PC-9 (cell line): Measurements from ENCODE around the gene SCGB3A1. TPM values are rescaled to one million over a fixed set of nuclear protein-coding genes. Genes with fewer than 3 reads are reported as not detected.

Experiments used
- BruUV-seq: library from RNA; stranded (reverse); fragments of 400-500 nt; replicated peaks from 2 replicates; lab custom pipeline; 2021; lab: Mats Ljungman, UMichigan
- CTCF ChIA-PET: fragments of 300-600 bp; sonication (Branson Sonifier 250); formaldehyde crosslinking; loops from one replicate; lab custom pipeline; 2022; ENCODE audit warnings: antibody characterized with exemption; lab: Charles Lee
- POLR2A ChIA-PET: fragments of 300-600 bp; sonication (Branson Sonifier 250); formaldehyde crosslinking; loops from one replicate; lab custom pipeline; 2022; ENCODE audit warnings: antibody characterized with exemption; ENCODE audit not compliant: unreplicated experiment; lab: Charles Lee
- DNase-seq, 2 experiments: peaks; one replicate each; pipeline versions ENCODE4 v3.0.0 to v3.0.0-alpha.2; 2015 to 2022; ENCODE audit warnings: mixed read lengths in 1 of 2
- H2AFZ ChIP-seq: fragments of 200-600 bp; sonication (generic); 2 replicates; pipeline ENCODE4 v1.8.1; 2017; ENCODE audit warnings: antibody characterized with exemption
- H3F3A ChIP-seq: fragments of 200-600 bp; sonication (generic); 2 replicates; pipeline ENCODE4 v1.8.1; 2017; ENCODE audit warnings: antibody characterized with exemption, mild to moderate bottlenecking, low read depth; ENCODE audit not compliant: insufficient read depth
- H3K27ac ChIP-seq: fragments of 200-600 bp; sonication (generic); 2 replicates; pipeline ENCODE4 v1.6.1; 2016; ENCODE audit warnings: mixed run types
- H3K27me3 ChIP-seq: fragments of 200-600 bp; sonication (generic); 2 replicates; pipeline ENCODE4 v1.6.1; 2016; ENCODE audit warnings: low read depth, mixed run types; ENCODE audit not compliant: insufficient read depth
- H3K36me3 ChIP-seq: fragments of 200-600 bp; sonication (generic); 2 replicates; pipeline ENCODE4 v1.6.1; 2016; ENCODE audit warnings: low read depth, mixed run types
- H3K4me1 ChIP-seq: fragments of 200-600 bp; sonication (generic); replicated peaks from 2 replicates; pipeline ENCODE4 v1.6.1; 2016; ENCODE audit warnings: mixed run types; ENCODE audit not compliant: insufficient read depth
- H3K4me2 ChIP-seq: fragments of 200-600 bp; sonication (generic); 2 replicates; pipeline ENCODE4 v1.6.1; 2017; ENCODE audit warnings: mixed run types
- H3K4me3 ChIP-seq: fragments of 200-600 bp; sonication (generic); 2 replicates; pipeline ENCODE4 v1.6.1; 2016; ENCODE audit warnings: mixed run types
- H3K79me2 ChIP-seq: fragments of 200-600 bp; sonication (generic); 2 replicates; pipeline ENCODE4 v1.6.1; 2017; ENCODE audit warnings: low read depth, mixed run types
- H3K9me2 ChIP-seq: fragments of 200-600 bp; sonication (generic); 2 replicates; pipeline ENCODE4 v1.8.1; 2017; ENCODE audit warnings: mild to moderate bottlenecking; ENCODE audit not compliant: insufficient read depth
- H3K9me3 ChIP-seq: fragments of 200-600 bp; sonication (generic); 2 replicates; pipeline ENCODE4 v1.8.1; 2016; ENCODE audit warnings: low read depth; ENCODE audit not compliant: insufficient read depth
- H4K20me1 ChIP-seq: fragments of 200-600 bp; sonication (generic); 2 replicates; pipeline ENCODE4 v1.8.1; 2017; ENCODE audit not compliant: insufficient read depth
- EZH2 ChIP-seq: fragments of 200-600 bp; sonication (generic); IDR thresholded peaks from 2 replicates; pipeline ENCODE4 v1.8.0; 2017; ENCODE audit warnings: antibody characterized with exemption, low read depth
- intact Hi-C: fragments of 100-400 bp; cut with micrococcal nuclease; formaldehyde crosslinking; loops from one replicate; pipeline ENCODE4 v1.10.0; 2022; ENCODE audit not compliant: unreplicated experiment
- total RNA-seq: library from RNA; stranded (reverse); gene quantifications from 2 replicates; pipeline ENCODE4 v1.2.3, GENCODE V29; 2021
- TF ChIP-seq, protein P1 (sequence below): fragments of 200-600 bp; sonication (generic); conservative IDR thresholded peaks from 2 replicates; pipeline ENCODE4 v1.6.1; 2017; ENCODE audit warnings: mixed run types, antibody characterized with exemption, mild to moderate bottlenecking, moderate library complexity

The SCGB3A1 gene
- total RNA-seq, 1 experiment from 2014 or later = not detected

DNA sequence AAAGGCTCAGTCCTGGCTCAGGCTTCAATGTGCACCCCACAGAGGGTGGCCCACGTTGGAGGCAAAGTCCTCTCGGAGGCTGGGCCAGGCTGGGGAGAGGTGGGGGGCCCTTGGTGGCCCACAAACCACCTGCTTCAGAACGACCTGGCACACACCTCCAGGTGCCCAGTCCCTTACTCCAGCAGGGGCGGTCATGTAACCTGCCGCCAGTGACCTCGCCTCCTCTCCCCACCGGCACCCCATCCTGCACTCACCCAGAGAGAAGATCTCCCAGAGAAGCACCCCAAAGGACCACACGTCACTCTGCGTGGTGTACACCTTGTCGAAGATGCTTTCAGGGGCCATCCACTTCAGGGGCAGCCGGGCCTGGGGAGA, 22.5 kb upstream of the SCGB3A1 start:
- Histone ChIP-seq H3K27me3 (peaks cover 51% of the 10 kb centered on the region), H2AFZ (no peak overlapping the region), H3F3A (no peaks in the 10 kb centered on the region), H3K9me2 (no peaks in the 10 kb centered on the region), H3K9me3 (no peaks in the 10 kb centered on the region), H3K4me3 (no peak overlapping the region), H3K79me2 (no peaks in the 10 kb centered on the region), H3K4me1 (no peaks in the 10 kb centered on the region), H3K4me2 (no peak overlapping the region), H3K27ac (no peak overlapping the region), H4K20me1 (no peaks in the 10 kb centered on the region), H3K36me3 (no peaks in the 10 kb centered on the region)
- intact Hi-C loops = no loop called here
- TF ChIP-seq, protein P1, sequence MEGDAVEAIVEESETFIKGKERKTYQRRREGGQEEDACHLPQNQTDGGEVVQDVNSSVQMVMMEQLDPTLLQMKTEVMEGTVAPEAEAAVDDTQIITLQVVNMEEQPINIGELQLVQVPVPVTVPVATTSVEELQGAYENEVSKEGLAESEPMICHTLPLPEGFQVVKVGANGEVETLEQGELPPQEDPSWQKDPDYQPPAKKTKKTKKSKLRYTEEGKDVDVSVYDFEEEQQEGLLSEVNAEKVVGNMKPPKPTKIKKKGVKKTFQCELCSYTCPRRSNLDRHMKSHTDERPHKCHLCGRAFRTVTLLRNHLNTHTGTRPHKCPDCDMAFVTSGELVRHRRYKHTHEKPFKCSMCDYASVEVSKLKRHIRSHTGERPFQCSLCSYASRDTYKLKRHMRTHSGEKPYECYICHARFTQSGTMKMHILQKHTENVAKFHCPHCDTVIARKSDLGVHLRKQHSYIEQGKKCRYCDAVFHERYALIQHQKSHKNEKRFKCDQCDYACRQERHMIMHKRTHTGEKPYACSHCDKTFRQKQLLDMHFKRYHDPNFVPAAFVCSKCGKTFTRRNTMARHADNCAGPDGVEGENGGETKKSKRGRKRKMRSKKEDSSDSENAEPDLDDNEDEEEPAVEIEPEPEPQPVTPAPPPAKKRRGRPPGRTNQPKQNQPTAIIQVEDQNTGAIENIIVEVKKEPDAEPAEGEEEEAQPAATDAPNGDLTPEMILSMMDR = no peak
- no peak for TF ChIP-seq EZH2
- no TSS peak for BruUV-seq
- CTCF ChIA-PET = interaction anchor here (0.6 kb wide), 1 partner anchor 571 kb away, joined by 4 read pairs; no protein-coding TSS in a partner anchor
- no peak for DNase-seq
- POLR2A ChIA-PET = no interaction called here

DNA sequence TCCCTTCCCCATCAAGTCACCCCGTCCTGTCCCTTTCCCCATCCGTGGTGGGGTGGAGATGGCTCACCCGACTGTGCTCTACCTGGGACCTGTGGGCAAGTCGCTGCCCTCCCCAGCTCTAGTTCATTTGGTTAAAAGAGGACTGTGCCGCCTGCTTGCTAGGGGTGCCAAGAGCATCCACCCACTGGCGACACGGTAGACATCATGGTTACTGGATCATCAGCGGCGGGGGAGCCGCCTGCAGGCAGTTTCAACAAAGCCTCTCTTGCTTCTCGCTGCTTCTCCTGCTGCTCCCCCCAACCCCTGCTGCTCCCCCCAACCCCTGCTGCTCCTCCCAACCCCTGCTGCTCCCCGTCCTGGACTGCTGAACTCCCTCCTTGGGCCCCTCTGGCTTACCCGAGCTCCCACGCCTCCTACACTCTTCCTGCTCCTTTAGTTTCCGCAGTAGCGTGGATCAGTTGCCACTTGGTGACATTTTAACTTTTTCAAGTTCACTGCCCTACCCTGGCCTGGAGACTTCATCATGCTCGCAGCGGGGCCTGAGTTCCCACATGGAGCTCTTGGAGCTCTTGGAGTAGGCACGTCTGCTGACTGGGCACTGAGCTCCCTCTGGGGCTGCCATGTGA, 22.0 kb upstream of the SCGB3A1 start:
- BruUV-seq = no TSS peak
- intact Hi-C loops = no loop called here
- Histone ChIP-seq H4K20me1 (no peaks in the 10 kb centered on the region), H3K27me3 (peaks cover 56% of the 10 kb centered on the region), H3K36me3 (no peaks in the 10 kb centered on the region), H3K4me3 (no peak overlapping the region), H3K9me2 (no peaks in the 10 kb centered on the region), H3F3A (no peaks in the 10 kb centered on the region), H3K27ac (no peak overlapping the region), H3K9me3 (no peaks in the 10 kb centered on the region), H3K4me1 (no peaks in the 10 kb centered on the region), H2AFZ (no peak overlapping the region), H3K79me2 (no peaks in the 10 kb centered on the region), H3K4me2 (no peak overlapping the region)
- ChIA-PET POLR2A (no interaction called here), CTCF (no interaction called here)
- TF ChIP-seq, protein P1 = no peak
- no peak for TF ChIP-seq EZH2
- no peak for DNase-seq

DNA sequence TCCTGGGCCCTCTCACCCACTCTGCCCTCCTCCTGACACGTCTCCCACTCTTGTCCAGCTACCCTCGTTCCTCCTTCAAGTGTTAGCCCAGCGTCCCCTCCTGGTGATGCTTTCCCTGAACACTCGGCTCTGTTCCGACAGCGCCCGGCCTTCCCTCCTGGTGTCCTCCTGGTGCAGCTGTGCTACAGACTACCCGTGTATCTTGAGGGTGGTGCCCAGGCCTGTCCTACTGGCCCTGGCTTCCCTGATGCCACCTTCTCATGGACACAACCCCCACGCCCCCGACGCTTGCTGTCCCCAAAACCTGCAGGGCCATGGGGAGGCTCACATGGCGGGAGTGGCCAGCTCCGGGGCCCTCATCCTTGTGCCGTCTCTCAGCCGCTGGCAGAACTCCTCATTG, 21.4 kb upstream of the SCGB3A1 start:
- H3K27me3 ChIP-seq = peaks cover 56% of the 10 kb centered on the region
- H4K20me1 ChIP-seq = no peaks in the 10 kb centered on the region
- no peak overlapping the region for H2AFZ ChIP-seq
- DNase-seq = no peak
- TF ChIP-seq EZH2 = no peak
- TF ChIP-seq, protein P1 = no peak
- H3F3A ChIP-seq = no peaks in the 10 kb centered on the region
- H3K4me1 ChIP-seq = no peaks in the 10 kb centered on the region
- H3K9me2 ChIP-seq = no peaks in the 10 kb centered on the region
- no peaks in the 10 kb centered on the region for H3K9me3 ChIP-seq
- H3K4me2 ChIP-seq = no peak overlapping the region
- BruUV-seq = no TSS peak
- no peak overlapping the region for H3K27ac ChIP-seq
- no peaks in the 10 kb centered on the region for H3K79me2 ChIP-seq
- no peak overlapping the region for H3K4me3 ChIP-seq
- H3K36me3 ChIP-seq = no peaks in the 10 kb centered on the region
- ChIA-PET CTCF (no interaction called here), POLR2A (no interaction called here)
- intact Hi-C loops = no loop called here
